ENCODE data around the gene ANKK1.
A peak's percentile ranks its signal among the peaks of the same experiment; 100 is the strongest.

ANKK1 gene

GRCh38 chr11:113377681-113378412 lies 9.7 kb upstream of the ANKK1 start:
- H3K27ac ChIP-seq = no peak overlapping the region
- no peak for TF ChIP-seq CTCF (conservative IDR thresholded peaks at IDR 0.05)

- no peak for TF ChIP-seq CTCF (conservative IDR thresholded peaks at IDR 0.05)
Measured at GRCh38 chr11:113378692-113379091, 8.9 kb upstream of the ANKK1 start.

GRCh38 chr11:113382121-113382520 lies 5.5 kb upstream of the ANKK1 start:
- no peak for TF ChIP-seq CTCF (conservative IDR thresholded peaks at IDR 0.05)

More at GRCh38 chr11:113378692-113379091, 8.9 kb upstream of the ANKK1 start:
- no peak overlapping the region for H3K27ac ChIP-seq

GRCh38 chr11:113384551-113384950 lies 3.0 kb upstream of the ANKK1 start:
- peak overlapping the region; percentile 52 for H3K27ac ChIP-seq
- no peak for TF ChIP-seq CTCF (conservative IDR thresholded peaks at IDR 0.05)

More at GRCh38 chr11:113382121-113382520, 5.5 kb upstream of the ANKK1 start:
- H3K27ac ChIP-seq = no peak overlapping the region

GRCh38 chr11:113385749-113386148 lies 1.8 kb upstream of the ANKK1 start:
- TF ChIP-seq CTCF (conservative IDR thresholded peaks at IDR 0.05) = no peak
- H3K27ac ChIP-seq = no peak overlapping the region

GRCh38 chr11:113386866-113387265 lies 713 bp upstream of the ANKK1 start:
- no peak for TF ChIP-seq CTCF (conservative IDR thresholded peaks at IDR 0.05)
- H3K27ac ChIP-seq = no peak overlapping the region

- no peak for TF ChIP-seq CTCF (conservative IDR thresholded peaks at IDR 0.05)
- no peak overlapping the region for H3K27ac ChIP-seq
Measured at GRCh38 chr11:113389272-113389671, 1.7 kb downstream of the ANKK1 start.

Measured in VCaP (cell line).